B cell (primary cell): Measurements from ENCODE around the gene GRAMD2A. TPM values are rescaled to one million over a fixed set of nuclear protein-coding genes. Genes with fewer than 3 reads are reported as not detected.

Experiments
- ATAC-seq: fragments of 200-7000 bp; cut with Tn5 transposase; one replicate; pipeline ENCODE4 v1.10.0; 2021; ENCODE audit warnings: low read depth, mild to moderate bottlenecking, moderate number of reproducible peaks, moderate library complexity
- CTCF ChIA-PET: fragments of 350-600 bp; sonication (Branson Sonifier 250); formaldehyde crosslinking; loops from one replicate; lab custom pipeline; 2021; ENCODE audit warnings: antibody characterized with exemption, inconsistent platforms; lab: Charles Lee
- POLR2A ChIA-PET: fragments of 350-600 bp; sonication (Branson Sonifier 250); formaldehyde crosslinking; loops from one replicate; lab custom pipeline; 2021; ENCODE audit warnings: antibody characterized with exemption; lab: Charles Lee
- DNase-seq: peaks from one replicate; pipeline ENCODE4 v3.0.0; 2013
- H2AFZ ChIP-seq: 2 replicates; pipeline ENCODE4 v1.6.1; 2012; ENCODE audit warnings: mild to moderate bottlenecking, low read depth, low read length; ENCODE audit not compliant: insufficient read depth, poor library complexity, severe bottlenecking
- H3K27ac ChIP-seq, 2 donors: 1 replicate in 1 of 2; 2 replicates in 1 of 2; pipeline ENCODE4 v1.5.1; 2012 to 2013; ENCODE audit warnings: low read length in 2 of 2, mild to moderate bottlenecking in 2 of 2, moderate library complexity in 1 of 2
- H3K27me3 ChIP-seq, 4 experiments: fragments of 200-600 bp in 1 of 4; sonication (generic) in 1 of 4; replicated peaks in 1 of 4; 1 replicate in 2 of 4; 2 replicates in 2 of 4; pipeline versions ENCODE4 v1.6.1 to v1.7.0; 2013 to 2016; ENCODE audit warnings: low read length in 3 of 4, mild to moderate bottlenecking in 2 of 4, mixed read lengths in 1 of 4, moderate library complexity in 1 of 4; ENCODE audit not compliant: insufficient read depth in 4 of 4, control insufficient read depth in 3 of 4; ENCODE audit errors: control extremely low read depth in 1 of 4
- H3K36me3 ChIP-seq, 2 experiments: replicated peaks in 1 of 2; 1 replicate in 1 of 2; 2 replicates in 1 of 2; pipeline versions ENCODE4 v1.6.1 to v1.7.1; 2013; ENCODE audit warnings: low read length in 1 of 2; ENCODE audit not compliant: insufficient read depth in 2 of 2, control insufficient read depth in 1 of 2; ENCODE audit errors: control extremely low read depth in 1 of 2, extremely low read depth in 1 of 2
- H3K4me1 ChIP-seq, 2 donors: fragments of 200-600 bp in 1 of 2; sonication (generic) in 1 of 2; 1 replicate in 1 of 2; 2 replicates in 1 of 2; pipeline versions ENCODE4 v1.5.1 to v1.6.1; 2013 to 2017; ENCODE audit warnings: low read length in 2 of 2; ENCODE audit not compliant: control insufficient read depth in 2 of 2, insufficient read depth in 2 of 2
- H3K4me2 ChIP-seq: replicated peaks from 2 replicates; pipeline ENCODE3; 2012; ENCODE audit warnings: mild to moderate bottlenecking, low read depth, low read length; ENCODE audit not compliant: poor library complexity, severe bottlenecking
- H3K4me3 ChIP-seq, 5 experiments: fragments of 200-600 bp in 1 of 5; sonication (generic) in 1 of 5; 1 replicate in 3 of 5; 2 replicates in 2 of 5; pipeline versions ENCODE4 v1.5.1 to v1.7.0; 2011 to 2016; ENCODE audit warnings: low read length in 4 of 5, mild to moderate bottlenecking in 4 of 5, low read depth in 2 of 5, control low read depth in 1 of 5, moderate library complexity in 1 of 5; ENCODE audit not compliant: insufficient read depth in 1 of 5; ENCODE audit errors: control extremely low read depth in 1 of 5, extremely low read depth in 1 of 5
- H3K79me2 ChIP-seq: fragments of 200-600 bp; sonication (generic); one replicate; pipeline ENCODE4 v1.6.0; 2016; ENCODE audit warnings: low read length; ENCODE audit not compliant: control insufficient read depth, insufficient read depth
- H3K9ac ChIP-seq: fragments of 200-600 bp; sonication (generic); 2 replicates; pipeline ENCODE4 v1.6.1; 2017; ENCODE audit warnings: mild to moderate bottlenecking, low read length, moderate library complexity
- H3K9me3 ChIP-seq, 3 donors: one replicate each; pipeline versions ENCODE4 v1.6.1 to v1.7.1; 2013; ENCODE audit warnings: low read length in 2 of 3; ENCODE audit not compliant: control insufficient read depth in 2 of 3, insufficient read depth in 1 of 3; ENCODE audit errors: control extremely low read depth in 1 of 3
- H4K20me1 ChIP-seq: 2 replicates; pipeline ENCODE4 v1.6.0; 2012; ENCODE audit warnings: mild to moderate bottlenecking, low read length; ENCODE audit not compliant: insufficient read depth, control insufficient read depth, poor library complexity, severe bottlenecking
- H3K27ac Mint-ChIP-seq: one replicate; pipeline ENCODE4 v1.8.0; 2021; ENCODE audit warnings: mixed read lengths
- H3K27me3 Mint-ChIP-seq: one replicate; pipeline ENCODE4 v1.8.0; 2021; ENCODE audit warnings: mixed read lengths
- H3K4me1 Mint-ChIP-seq: one replicate; pipeline ENCODE4 v1.8.0; 2021; ENCODE audit warnings: mixed read lengths
- H3K4me3 Mint-ChIP-seq: one replicate; pipeline ENCODE4 v1.8.0; 2021; ENCODE audit warnings: mixed read lengths
- H3K9me3 Mint-ChIP-seq: one replicate; pipeline ENCODE4 v1.8.0; 2022; ENCODE audit warnings: mixed read lengths; ENCODE audit not compliant: insufficient read depth
- CTCF ChIP-seq: fragments of 200-600 bp; IDR thresholded peaks from one replicate; pipeline ENCODE4 v1.8.0; 2022; ENCODE audit warnings: antibody characterized with exemption, mild to moderate bottlenecking
- EZH2 ChIP-seq: IDR thresholded peaks from 2 replicates; pipeline ENCODE4 v1.6.1; 2012; ENCODE audit warnings: borderline replicate concordance, low read depth, mild to moderate bottlenecking, moderate library complexity, low read length; ENCODE audit not compliant: insufficient read depth, poor library complexity, severe bottlenecking
- WGBS: methylation state at CpG from one replicate; pipeline ENCODE4 v1.1.5; 2013; ENCODE audit warnings: missing lambda C conversion rate; ENCODE audit not compliant: insufficient coverage; 5-methylcytosine and 5-hydroxymethylcytosine counted together
- intact Hi-C: fragments of 100-400 bp; cut with micrococcal nuclease; formaldehyde crosslinking; loops from one replicate; pipeline ENCODE4 v1.10.0; 2022
- polyA plus RNA-seq: library from polyadenylated mRNA; depleted of rRNA; stranded (reverse); fragments of >200 nt; gene quantifications from 2 replicates; pipeline ENCODE4 v1.2.3, GENCODE V29; 2012
- total RNA-seq, 2 donors: library from RNA; stranded (reverse); fragments of 120-200 nt in 1 of 2; gene quantifications; 1 replicate in 1 of 2; 2 replicates in 1 of 2; pipeline versions ENCODE4 v1.2.3 to v1.2.4, GENCODE V29; 2013 to 2022

The GRAMD2A gene
- total and polyA plus RNA-seq, 2 donors (not counting 1 experiment from before 2014, with no cell fraction given) = not detected

- ChIA-PET CTCF (no interaction called here), POLR2A (no interaction called here)
- H3K27me3 ChIP-seq = no peaks in the 10 kb centered on the region
- H3K4me1 ChIP-seq = peaks cover 9% of the 10 kb centered on the region in 2 donors
- H4K20me1 ChIP-seq = no peaks in the 10 kb centered on the region
- H3K9me3 ChIP-seq = no peaks in the 10 kb centered on the region
- Mint-ChIP-seq H3K27ac (no peak overlapping the region), H3K4me1 (peaks cover 28% of the 10 kb centered on the region), H3K27me3 (no peaks in the 10 kb centered on the region), H3K4me3 (no peak overlapping the region), H3K9me3 (no peaks in the 10 kb centered on the region)
- H3K4me2 ChIP-seq = no peak overlapping the region
- no peak overlapping the region for H2AFZ ChIP-seq
- H3K4me3 ChIP-seq = no peak overlapping the region
- DNase-seq = no peak
- no peak for TF ChIP-seq CTCF
- intact Hi-C loops = loop anchor here (10.0 kb wide), 1 partner anchor 1882 kb away; the partner anchor contains the start of genes PML and STOML1
- no peak overlapping the region for H3K9ac ChIP-seq
- H3K36me3 ChIP-seq = no peaks in the 10 kb centered on the region
- H3K27ac ChIP-seq = no peak overlapping the region
- peaks cover 85% of the 10 kb centered on the region for H3K79me2 ChIP-seq
- ATAC-seq = no peak
Measured at GRCh38 chr15:72112805-72113204, 84.8 kb downstream of the GRAMD2A start.

- TF ChIP-seq CTCF = no peak
- no peak for TF ChIP-seq EZH2
- Histone ChIP-seq H3K9ac (no peak overlapping the region), H2AFZ (no peak overlapping the region), H3K4me1 (peaks cover 9% of the 10 kb centered on the region in 2 donors), H3K4me2 (no peak overlapping the region), H3K27ac (no peak overlapping the region), H3K27me3 (no peaks in the 10 kb centered on the region), H3K79me2 (peaks cover 79% of the 10 kb centered on the region), H3K4me3 (no peak overlapping the region), H4K20me1 (no peaks in the 10 kb centered on the region), H3K9me3 (no peaks in the 10 kb centered on the region), H3K36me3 (no peaks in the 10 kb centered on the region)
- ATAC-seq (no peak), DNase-seq (no peak)
- WGBS = 100% methylated on average over 2 of the region's 2 CpGs
- intact Hi-C loops = loop anchor here (10.0 kb wide), 1 partner anchor 1883 kb away; the partner anchor contains the start of genes PML and STOML1
- ChIA-PET POLR2A (no interaction called here), CTCF (no interaction called here)
- Mint-ChIP-seq H3K27me3 (no peaks in the 10 kb centered on the region), H3K27ac (no peak overlapping the region), H3K4me3 (no peak overlapping the region), H3K4me1 (peaks cover 24% of the 10 kb centered on the region), H3K9me3 (no peaks in the 10 kb centered on the region)
Measured at GRCh38 chr15:72112116-72112515, 85.5 kb downstream of the GRAMD2A start.
